Activated T-cell treated with anti-CD3 and anti-CD28 coated beads, Interleukin-2, amount 50 U/mL, for 4 hours (primary cell): Measurements from ENCODE around the gene CHCT1. TPM values are rescaled to one million over a fixed set of nuclear protein-coding genes. Genes with fewer than 3 reads are reported as not detected.
"Not testable (repeated sequence)": the region's sequence is repeated elsewhere in the genome, so short reads cannot be mapped to it uniquely, and the experiment has no call there.

Source experiments
- ATAC-seq, 2 donors: fragments of 200-7000 bp; cut with Tn5 transposase; one replicate each; pipeline ENCODE4 v1.10.0; 2021
- DNase-seq: peaks from one replicate; pipeline ENCODE4 v3.0.0-alpha.2; 2020
- H3K27me3 Mint-ChIP-seq: one replicate; pipeline ENCODE4 v1.8.0; 2021; ENCODE audit warnings: low read depth, mixed read lengths
- H3K36me3 Mint-ChIP-seq: one replicate; pipeline ENCODE4 v1.8.0; 2022; ENCODE audit warnings: mixed read lengths; ENCODE audit not compliant: insufficient read depth
- H3K4me1 Mint-ChIP-seq: one replicate; pipeline ENCODE4 v1.8.0; 2021; ENCODE audit warnings: low read depth, mixed read lengths
- H3K4me3 Mint-ChIP-seq: one replicate; pipeline ENCODE4 v1.8.0; 2021; ENCODE audit warnings: mild to moderate bottlenecking, moderate library complexity, mixed read lengths
- H3K9me3 Mint-ChIP-seq: one replicate; pipeline ENCODE4 v1.8.0; 2021; ENCODE audit warnings: mixed read lengths
- total RNA-seq, 3 donors: library from RNA; stranded (reverse); gene quantifications; one replicate each; pipeline ENCODE4 v1.2.1, GENCODE V29; 2021

CHCT1 gene
- under 1 TPM in 1 of 3 donors, not detected in 2; 0.21 TPM for total RNA-seq

- Mint-ChIP-seq H3K27me3 (no peaks in the 10 kb centered on the region), H3K4me1 (peaks cover 6% of the 10 kb centered on the region), H3K9me3 (no peaks in the 10 kb centered on the region), H3K4me3 (peak within 1 kb of the TSS; percentile 83), H3K36me3 (no peaks in the 10 kb centered on the region)
- DNase-seq (no peak), ATAC-seq (no peak)
These were observed at the start of gene CHCT1 for GRCh38 chr17:60422162-60422665. Gene CHCT1, plus strand, starts transcription at chr17:60422489. Its CDS starts 104 bp downstream, at chr17:60422593.

- DNase-seq: no peak
- H3K27me3 Mint-ChIP-seq: no peaks in the 10 kb centered on the region
- peak; percentile 62 to 78 for ATAC-seq
- peaks cover 2% of the 10 kb centered on the region for H3K36me3 Mint-ChIP-seq
- no peaks in the 10 kb centered on the region for H3K9me3 Mint-ChIP-seq
- no peak overlapping the region for H3K4me3 Mint-ChIP-seq
- H3K4me1 Mint-ChIP-seq: peaks cover 10% of the 10 kb centered on the region
These were observed 49.4 kb upstream of the CHCT1 start for GRCh38 chr17:60372790-60373483.

GRCh38 chr17:60378187-60378586, 44.1 kb upstream of the CHCT1 start:
- H3K4me1 Mint-ChIP-seq, H3K9me3 Mint-ChIP-seq, DNase-seq, H3K36me3 Mint-ChIP-seq, ATAC-seq, H3K27me3 Mint-ChIP-seq, H3K4me3 Mint-ChIP-seq: not testable (repeated sequence)

GRCh38 chr17:60379461-60379860, 42.8 kb upstream of the CHCT1 start:
- DNase-seq, H3K4me3 Mint-ChIP-seq, H3K36me3 Mint-ChIP-seq, H3K27me3 Mint-ChIP-seq, H3K9me3 Mint-ChIP-seq, ATAC-seq: not testable (repeated sequence)
- H3K4me1 Mint-ChIP-seq: peaks cover 13% of the 10 kb centered on the region

GRCh38 chr17:60381958-60382357, 40.3 kb upstream of the CHCT1 start:
- no peak overlapping the region for H3K4me3 Mint-ChIP-seq
- no peaks in the 10 kb centered on the region for H3K27me3 Mint-ChIP-seq
- H3K36me3 Mint-ChIP-seq: peaks cover 5% of the 10 kb centered on the region
- peaks cover 22% of the 10 kb centered on the region for H3K4me1 Mint-ChIP-seq
- H3K9me3 Mint-ChIP-seq: no peaks in the 10 kb centered on the region
- no peak for ATAC-seq
- DNase-seq: no peak

GRCh38 chr17:60383379-60383778, 38.9 kb upstream of the CHCT1 start:
- DNase-seq (no peak), ATAC-seq (no peak)
- Mint-ChIP-seq H3K27me3 (no peaks in the 10 kb centered on the region), H3K36me3 (peaks cover 5% of the 10 kb centered on the region), H3K4me3 (no peak overlapping the region), H3K9me3 (no peaks in the 10 kb centered on the region), H3K4me1 (peaks cover 25% of the 10 kb centered on the region)

- not testable (repeated sequence) for H3K27me3 Mint-ChIP-seq, ATAC-seq, H3K36me3 Mint-ChIP-seq, H3K9me3 Mint-ChIP-seq, H3K4me3 Mint-ChIP-seq, DNase-seq
- peaks cover 32% of the 10 kb centered on the region for H3K4me1 Mint-ChIP-seq
These were observed 37.4 kb upstream of the CHCT1 start for GRCh38 chr17:60384921-60385320.

- no peak for ATAC-seq
- no peak for DNase-seq
- Mint-ChIP-seq H3K4me1 (peaks cover 45% of the 10 kb centered on the region), H3K4me3 (no peak overlapping the region), H3K36me3 (peaks cover 5% of the 10 kb centered on the region), H3K9me3 (no peaks in the 10 kb centered on the region), H3K27me3 (no peaks in the 10 kb centered on the region)
These were observed 35.9 kb upstream of the CHCT1 start for GRCh38 chr17:60386147-60387058.

- H3K4me3 Mint-ChIP-seq: no peak overlapping the region
- DNase-seq (no peak), ATAC-seq (no peak)
- no peaks in the 10 kb centered on the region for H3K9me3 Mint-ChIP-seq
- H3K27me3 Mint-ChIP-seq: no peaks in the 10 kb centered on the region
- H3K36me3 Mint-ChIP-seq: peaks cover 5% of the 10 kb centered on the region
- peaks cover 46% of the 10 kb centered on the region for H3K4me1 Mint-ChIP-seq
These were observed 34.6 kb upstream of the CHCT1 start for GRCh38 chr17:60387666-60388065.

- Mint-ChIP-seq H3K4me3 (no peak overlapping the region), H3K4me1 (peaks cover 49% of the 10 kb centered on the region)
- ATAC-seq: no peak
These were observed 33.5 kb upstream of the CHCT1 start for GRCh38 chr17:60388742-60389141.

GRCh38 chr17:60390186-60390585, 32.1 kb upstream of the CHCT1 start:
- peaks cover 1% of the 10 kb centered on the region for H3K36me3 Mint-ChIP-seq
- peak overlapping the region; percentile 97 for H3K4me3 Mint-ChIP-seq
- ATAC-seq (no peak), DNase-seq (no peak)
- no peaks in the 10 kb centered on the region for H3K27me3 Mint-ChIP-seq
- no peaks in the 10 kb centered on the region for H3K9me3 Mint-ChIP-seq
- H3K4me1 Mint-ChIP-seq: peaks cover 45% of the 10 kb centered on the region

More at GRCh38 chr17:60388742-60389141, 33.5 kb upstream of the CHCT1 start:
- Mint-ChIP-seq H3K9me3 (no peaks in the 10 kb centered on the region), H3K36me3 (peaks cover 1% of the 10 kb centered on the region), H3K27me3 (no peaks in the 10 kb centered on the region)
- no peak for DNase-seq

GRCh38 chr17:60390925-60391470, 31.3 kb upstream of the CHCT1 start:
- DNase-seq: no peak
- Mint-ChIP-seq H3K4me3 (peak overlapping the region; percentile 97), H3K4me1 (peaks cover 46% of the 10 kb centered on the region), H3K9me3 (no peaks in the 10 kb centered on the region), H3K27me3 (no peaks in the 10 kb centered on the region), H3K36me3 (peaks cover 1% of the 10 kb centered on the region)
- ATAC-seq: no peak

- Mint-ChIP-seq H3K4me1 (peaks cover 44% of the 10 kb centered on the region), H3K36me3 (no peaks in the 10 kb centered on the region), H3K27me3 (no peaks in the 10 kb centered on the region), H3K9me3 (no peaks in the 10 kb centered on the region), H3K4me3 (peak overlapping the region; percentile 97)
- ATAC-seq (peak; percentile 51 to 55), DNase-seq (no peak)
These were observed 30.7 kb upstream of the CHCT1 start for GRCh38 chr17:60391471-60392041.
